ENCODE data around the gene IRF2BPL. TPM values are rescaled to one million over a fixed set of nuclear protein-coding genes. Genes with fewer than 3 reads are reported as not detected.

The IRF2BPL gene
- total RNA-seq, 1 experiment from 2014 or later, result 113 TPM

- no peaks in the 10 kb centered on the region for H3K36me3 ChIP-seq (ENCODE audit: low read depth, low read length)
- POLR2A ChIA-PET (ENCODE audit: unreplicated experiment), result no interaction called here
These were observed 53.5 kb downstream of the IRF2BPL start for GRCh38 chr14:76975051-76975450.

More at GRCh38 chr14:76975051-76975450, 53.5 kb downstream of the IRF2BPL start:
- Histone ChIP-seq H3K79me2 (ENCODE audit: low read length) (no peaks in the 10 kb centered on the region), H3K27me3 (ENCODE audit: low read length) (no peaks in the 10 kb centered on the region), H3F3A (ENCODE audit: low read length, unreplicated experiment) (no peaks in the 10 kb centered on the region), H3K9me3 (ENCODE audit: low read length) (no peaks in the 10 kb centered on the region), H3K4me3 (ENCODE audit: low read length) (no peak overlapping the region), H3K4me2 (ENCODE audit: low read length) (no peak overlapping the region), H2AFZ (ENCODE audit: low read length) (no peak overlapping the region), H3K4me1 (ENCODE audit: insufficient read depth, low read length) (no peaks in the 10 kb centered on the region), H3K9ac (ENCODE audit: low read length) (no peak overlapping the region), H3K9me2 (replicated peaks; ENCODE audit: low read length) (no peaks in the 10 kb centered on the region), H3K27ac (ENCODE audit: low read length) (no peak overlapping the region), H4K20me1 (ENCODE audit: low read length) (no peaks in the 10 kb centered on the region)
- intact Hi-C loops (cut with micrococcal nuclease), result no loop called here
- TF ChIP-seq CTCF (conservative IDR thresholded peaks at IDR 0.05; ENCODE audit: low read depth, low read length) (no peak), EZH2phosphoT487 (IDR thresholded peaks at IDR 0.05; ENCODE audit: borderline replicate concordance, low read length) (no peak), EZH2 (IDR thresholded peaks at IDR 0.05; ENCODE audit: low read length, unreplicated experiment) (no peak)
- no peak for DNase-seq
- ATAC-seq, result no peak
- no TSS peak for BruUV-seq (replicated peaks)
- CTCF ChIA-PET, result no interaction called here

Other genes starting within 250 kb of the IRF2BPL start
- gene ANGEL1, start 215.8 kb downstream of the IRF2BPL start, total RNA-seq (2014; rRNA removed), result 9.2 and 12.4 TPM in 2 replicates
- not detected in 2 replicates for gene LRRC74A, start 202.3 kb downstream of the IRF2BPL start, total RNA-seq (2014; rRNA removed)
- gene CIPC, start 69.5 kb upstream of the IRF2BPL start, total RNA-seq (2014; rRNA removed), result 26.0 and 26.6 TPM in 2 replicates
- 0.15 and 0.81 TPM in 2 replicates for gene ZDHHC22, start 113.1 kb upstream of the IRF2BPL start, total RNA-seq (2014; rRNA removed)
- 4.0 and 5.4 TPM in 2 replicates for gene TMEM63C, start 153.1 kb upstream of the IRF2BPL start, total RNA-seq (2014; rRNA removed)
- not detected in 2 replicates for gene NGB, start 242.5 kb upstream of the IRF2BPL start, total RNA-seq (2014; rRNA removed)

Measured in PC-3 (cell line).